A673 (cell line): Measurements from ENCODE around the gene BARX2. TPM values are rescaled to one million over a fixed set of nuclear protein-coding genes. Genes with fewer than 3 reads are reported as not detected.

Experiments used
- BruUV-seq: library from RNA; stranded (reverse); fragments of 400-500 nt; replicated peaks from 2 replicates; lab custom pipeline; 2021; lab: Mats Ljungman, UMichigan
- CTCF ChIA-PET: fragments of 300-600 bp; sonication (Branson Sonifier 250); formaldehyde crosslinking; loops from one replicate; lab custom pipeline; 2022; ENCODE audit warnings: antibody characterized with exemption; lab: Charles Lee
- POLR2A ChIA-PET: fragments of 300-600 bp; sonication (Branson Sonifier 250); formaldehyde crosslinking; loops from one replicate; lab custom pipeline; 2022; ENCODE audit warnings: antibody characterized with exemption; ENCODE audit not compliant: low non-redundant PET; lab: Charles Lee
- DNase-seq: peaks from one replicate; pipeline ENCODE4 v3.0.0-alpha.2; 2015; ENCODE audit warnings: low spot score
- H3K27ac ChIP-seq: fragments of 200-600 bp; sonication (generic); 2 replicates; pipeline ENCODE4 v1.5.1; 2016; ENCODE audit warnings: mixed run types, low read depth, mild to moderate bottlenecking, mixed read lengths, antibody characterized with exemption, low read length; ENCODE audit not compliant: poor library complexity, severe bottlenecking
- H3K27me3 ChIP-seq: fragments of 200-600 bp; sonication (generic); replicated peaks from 2 replicates; pipeline ENCODE4 v1.6.1; 2017; ENCODE audit warnings: mixed run types, low read depth, mild to moderate bottlenecking, mixed read lengths, antibody characterized with exemption, low read length; ENCODE audit not compliant: insufficient read depth, poor library complexity
- H3K36me3 ChIP-seq: fragments of 200-600 bp; sonication (generic); 2 replicates; pipeline ENCODE4 v1.6.1; 2016; ENCODE audit warnings: mixed run types, mild to moderate bottlenecking, mixed read lengths, antibody characterized with exemption, low read length; ENCODE audit not compliant: insufficient read depth, poor library complexity, severe bottlenecking
- H3K4me1 ChIP-seq: fragments of 200-600 bp; sonication (generic); 2 replicates; pipeline ENCODE4 v1.6.1; 2017; ENCODE audit warnings: mixed run types, mild to moderate bottlenecking, mixed read lengths, antibody characterized with exemption, low read length; ENCODE audit not compliant: insufficient read depth, poor library complexity, severe bottlenecking
- H3K4me3 ChIP-seq: fragments of 200-600 bp; sonication (generic); 2 replicates; pipeline ENCODE4 v1.5.1; 2016; ENCODE audit warnings: low read depth, mixed run types, mild to moderate bottlenecking, mixed read lengths, low read length; ENCODE audit not compliant: poor library complexity, severe bottlenecking
- H3K9me3 ChIP-seq: fragments of 200-600 bp; sonication (generic); 2 replicates; pipeline ENCODE4 v1.6.1; 2016; ENCODE audit warnings: mixed run types, low read depth, mild to moderate bottlenecking, mixed read lengths, antibody characterized with exemption, low read length; ENCODE audit not compliant: poor library complexity, severe bottlenecking
- EZH2 ChIP-seq: fragments of 200-600 bp; sonication (generic); IDR thresholded peaks from 2 replicates; pipeline ENCODE4 v1.6.1; 2017; ENCODE audit warnings: borderline replicate concordance, low read depth, mild to moderate bottlenecking, mixed read lengths, antibody characterized with exemption, low read length; ENCODE audit not compliant: poor library complexity, severe bottlenecking
- intact Hi-C: fragments of 100-400 bp; cut with micrococcal nuclease; formaldehyde crosslinking; loops from one replicate; pipeline ENCODE4 v1.10.0; 2022; ENCODE audit not compliant: unreplicated experiment
- total RNA-seq: library from RNA; stranded (reverse); gene quantifications from 2 replicates; pipeline ENCODE4 v1.2.3, GENCODE V29; 2021
- TF ChIP-seq, protein P1 (sequence below): fragments of 300-800, 200-600 bp; sonication (generic); conservative IDR thresholded peaks from 2 replicates; pipeline ENCODE4 v1.5.1; 2017; ENCODE audit warnings: low read depth, mild to moderate bottlenecking, antibody characterized with exemption, low read length, moderate library complexity, mixed read lengths

The BARX2 gene
- total RNA-seq, 1 experiment from 2014 or later: 36.4 TPM

DNA sequence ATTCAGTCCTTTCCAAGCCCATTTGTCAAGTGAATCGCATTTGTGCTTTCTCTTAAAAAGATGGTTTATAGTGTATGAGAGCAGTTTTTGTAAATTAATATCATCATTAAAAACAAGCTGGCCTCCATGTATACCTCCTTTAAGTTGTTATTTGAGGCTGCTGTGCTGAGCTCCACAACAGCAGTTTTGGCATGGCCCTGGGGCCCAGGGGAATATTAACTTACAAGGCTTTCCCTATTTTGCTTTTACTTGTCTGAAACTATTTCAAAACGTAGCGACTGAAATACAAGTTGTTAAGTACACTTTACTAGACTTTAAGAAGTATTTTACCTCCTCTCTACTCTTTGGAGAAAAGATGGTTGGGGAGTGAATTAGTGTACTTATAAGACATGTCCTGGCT is 4.9 kb upstream of the BARX2 start:
- Histone ChIP-seq H3K9me3 (no peaks in the 10 kb centered on the region), H3K27me3 (no peaks in the 10 kb centered on the region), H3K36me3 (no peaks in the 10 kb centered on the region), H3K4me3 (no peak overlapping the region), H3K4me1 (peaks cover 80% of the 10 kb centered on the region), H3K27ac (peak overlapping the region; percentile 28)
- ChIA-PET POLR2A (interaction anchor here (0.7 kb wide), 1 partner anchor 378 kb away, joined by 3 read pairs; no protein-coding TSS in a partner anchor), CTCF (interaction anchor here (1.2 kb wide), 1 partner anchor 325 kb away, joined by 3 read pairs; no protein-coding TSS in a partner anchor)
- peak; percentile 39 for DNase-seq
- no TSS peak for BruUV-seq
- no peak for TF ChIP-seq EZH2
- TF ChIP-seq, protein P1, sequence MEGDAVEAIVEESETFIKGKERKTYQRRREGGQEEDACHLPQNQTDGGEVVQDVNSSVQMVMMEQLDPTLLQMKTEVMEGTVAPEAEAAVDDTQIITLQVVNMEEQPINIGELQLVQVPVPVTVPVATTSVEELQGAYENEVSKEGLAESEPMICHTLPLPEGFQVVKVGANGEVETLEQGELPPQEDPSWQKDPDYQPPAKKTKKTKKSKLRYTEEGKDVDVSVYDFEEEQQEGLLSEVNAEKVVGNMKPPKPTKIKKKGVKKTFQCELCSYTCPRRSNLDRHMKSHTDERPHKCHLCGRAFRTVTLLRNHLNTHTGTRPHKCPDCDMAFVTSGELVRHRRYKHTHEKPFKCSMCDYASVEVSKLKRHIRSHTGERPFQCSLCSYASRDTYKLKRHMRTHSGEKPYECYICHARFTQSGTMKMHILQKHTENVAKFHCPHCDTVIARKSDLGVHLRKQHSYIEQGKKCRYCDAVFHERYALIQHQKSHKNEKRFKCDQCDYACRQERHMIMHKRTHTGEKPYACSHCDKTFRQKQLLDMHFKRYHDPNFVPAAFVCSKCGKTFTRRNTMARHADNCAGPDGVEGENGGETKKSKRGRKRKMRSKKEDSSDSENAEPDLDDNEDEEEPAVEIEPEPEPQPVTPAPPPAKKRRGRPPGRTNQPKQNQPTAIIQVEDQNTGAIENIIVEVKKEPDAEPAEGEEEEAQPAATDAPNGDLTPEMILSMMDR: no peak
- intact Hi-C loops: no loop called here

DNA sequence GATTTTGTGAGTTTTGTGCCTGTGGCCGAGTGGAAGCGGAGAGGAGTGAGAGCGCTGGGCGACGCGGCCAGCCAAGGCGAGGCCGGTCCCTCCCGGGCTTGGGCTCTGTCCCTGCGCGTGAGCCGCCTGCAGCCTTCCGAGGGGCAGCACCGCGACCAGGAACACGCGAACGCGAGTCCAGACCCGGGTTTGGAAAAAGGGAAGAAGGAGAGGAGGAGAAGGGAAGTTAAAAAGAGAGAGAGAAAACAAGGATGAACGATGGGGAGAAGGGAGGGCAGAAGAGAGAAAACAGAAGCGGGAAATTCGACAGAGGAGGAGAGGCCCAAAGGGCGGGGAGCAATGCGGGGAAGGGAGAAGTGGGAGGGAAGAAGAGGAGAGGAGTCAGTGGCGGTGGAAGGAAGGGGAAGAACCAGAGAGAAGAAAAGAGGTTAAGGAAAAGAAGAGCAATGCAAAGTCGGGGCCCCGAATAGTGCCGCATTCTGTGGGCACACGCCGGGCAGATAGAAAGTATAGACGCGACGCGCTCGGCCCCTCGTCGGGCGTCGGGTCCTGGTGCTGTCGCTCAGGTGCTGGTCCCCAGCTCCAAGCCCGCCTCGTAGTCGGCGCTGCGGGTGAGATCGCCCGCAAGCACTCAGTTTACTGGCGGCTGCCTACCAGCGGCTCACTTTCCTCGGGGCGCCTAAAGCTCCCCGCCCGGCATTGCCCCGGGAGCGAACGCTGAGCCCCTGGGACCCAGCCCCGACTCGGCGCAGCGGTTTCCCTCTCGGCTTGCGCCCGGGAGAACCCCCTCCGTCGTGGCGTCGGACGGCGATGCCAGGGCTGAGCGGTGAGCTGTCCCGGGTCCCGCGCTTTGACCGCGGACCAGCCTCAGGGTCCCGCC is 2.8 kb upstream of the BARX2 start:
- no peak for TF ChIP-seq EZH2
- TF ChIP-seq, protein P1: no peak

DNA sequence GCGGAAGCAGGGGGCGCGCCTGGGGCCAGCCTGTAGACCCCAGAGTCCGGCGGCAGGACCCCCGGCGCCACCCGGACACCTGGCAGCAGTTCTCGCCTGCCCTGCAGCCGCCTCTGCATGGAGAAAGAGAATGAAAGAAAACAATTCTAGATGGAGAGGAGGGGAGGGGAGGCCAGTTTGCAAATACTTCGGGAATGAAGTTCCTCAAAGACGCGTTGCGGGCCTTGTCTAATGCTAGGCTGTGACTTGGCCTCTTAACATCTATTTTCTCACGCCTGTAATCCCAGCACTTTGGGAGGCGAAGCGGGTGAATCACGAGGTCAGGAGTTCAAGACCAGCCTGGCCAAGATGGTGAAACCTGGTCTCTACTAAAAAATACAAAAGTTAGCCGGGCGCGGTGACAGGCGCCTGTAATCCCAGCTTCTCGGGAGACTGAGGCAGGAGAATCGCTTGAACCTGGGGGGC is 2.1 kb upstream of the BARX2 start:
- no peak for DNase-seq
- ChIA-PET POLR2A (no interaction called here), CTCF (interaction anchor here (0.6 to 1.2 kb wide), 2 partner anchors 170 to 377 kb away, joined by 3 read pairs; no protein-coding TSS in a partner anchor)
- peaks cover 53% of the 10 kb centered on the region for H3K4me1 ChIP-seq
- no peaks in the 10 kb centered on the region for H3K27me3 ChIP-seq
- H3K36me3 ChIP-seq: no peaks in the 10 kb centered on the region
- no TSS peak for BruUV-seq
- peak overlapping the region; percentile 74 for H3K4me3 ChIP-seq
- TF ChIP-seq, protein P1: no peak
- TF ChIP-seq EZH2: no peak
- intact Hi-C loops: no loop called here
- H3K9me3 ChIP-seq: no peaks in the 10 kb centered on the region
- H3K27ac ChIP-seq: no peak overlapping the region

More for the DNA sequence above, 2.8 kb upstream of the BARX2 start:
- no peaks in the 10 kb centered on the region for H3K27me3 ChIP-seq
- H3K4me1 ChIP-seq: peaks cover 59% of the 10 kb centered on the region
- H3K27ac ChIP-seq: no peak overlapping the region
- CTCF ChIA-PET: interaction anchor here (1.2 kb wide), 1 partner anchor 171 kb away, joined by 3 read pairs; no protein-coding TSS in a partner anchor
- no peak for DNase-seq
- intact Hi-C loops: no loop called here
- no TSS peak for BruUV-seq
- POLR2A ChIA-PET: no interaction called here
- peak overlapping the region; percentile 74 for H3K4me3 ChIP-seq
- H3K36me3 ChIP-seq: no peaks in the 10 kb centered on the region
- no peaks in the 10 kb centered on the region for H3K9me3 ChIP-seq
